DMS 273 treated with DMSO at 0.1 percent for 48 hours (cell line): ENCODE results near the gene LRRC7.
"Not testable (repeated sequence)": the region's sequence is repeated elsewhere in the genome, so short reads cannot be mapped to it uniquely, and the experiment has no call there.

ENCODE experiments used
- DNase-seq: peaks from one replicate; lab custom pipeline; 2025; lab: John Stamatoyannopoulos, UW

LRRC7 gene

GRCh38 chr1:69878338-69878737 lies 310.6 kb downstream of the LRRC7 start:
- no peak for DNase-seq

GRCh38 chr1:69888016-69888415 lies 320.3 kb downstream of the LRRC7 start:
- not testable (repeated sequence) for DNase-seq

GRCh38 chr1:69888657-69889056 lies 320.9 kb downstream of the LRRC7 start:
- DNase-seq: no peak

- no peak for DNase-seq
Observed at GRCh38 chr1:69898403-69898947, 330.8 kb downstream of the LRRC7 start.

- DNase-seq: no peak
Observed at GRCh38 chr1:69911301-69911801, 343.6 kb downstream of the LRRC7 start.

GRCh38 chr1:69913977-69914376 lies 346.3 kb downstream of the LRRC7 start:
- DNase-seq: no peak

- DNase-seq: no peak
Observed at GRCh38 chr1:69914976-69915765, 347.4 kb downstream of the LRRC7 start.

GRCh38 chr1:69919129-69919921 lies 351.6 kb downstream of the LRRC7 start:
- no peak for DNase-seq

- no peak for DNase-seq
Observed at GRCh38 chr1:69919922-69920273, 352.2 kb downstream of the LRRC7 start.

GRCh38 chr1:69920426-69920825 lies 352.7 kb downstream of the LRRC7 start:
- no peak for DNase-seq

- DNase-seq: no peak
Observed at GRCh38 chr1:69921486-69921885, 353.8 kb downstream of the LRRC7 start.

GRCh38 chr1:69928234-69928633 lies 360.5 kb downstream of the LRRC7 start:
- DNase-seq: not testable (repeated sequence)

- DNase-seq: no peak
Observed at GRCh38 chr1:69929308-69930057, 361.8 kb downstream of the LRRC7 start.

- no peak for DNase-seq
Observed at GRCh38 chr1:69930396-69930795, 362.7 kb downstream of the LRRC7 start.

- DNase-seq: no peak
Observed at GRCh38 chr1:69932760-69933159, 365.0 kb downstream of the LRRC7 start.

GRCh38 chr1:69940231-69940630 lies 372.5 kb downstream of the LRRC7 start:
- DNase-seq: no peak

GRCh38 chr1:69940816-69941215 lies 373.1 kb downstream of the LRRC7 start:
- DNase-seq: no peak

- DNase-seq: no peak
Observed at GRCh38 chr1:69943030-69943429, 375.3 kb downstream of the LRRC7 start.

GRCh38 chr1:69946935-69947334 lies 379.2 kb downstream of the LRRC7 start:
- DNase-seq: no peak

- DNase-seq: no peak
Observed at GRCh38 chr1:69947837-69948236, 380.1 kb downstream of the LRRC7 start.

- DNase-seq: no peak
Observed at GRCh38 chr1:69952676-69953075, 385.0 kb downstream of the LRRC7 start.

- not testable (repeated sequence) for DNase-seq
Observed at GRCh38 chr1:69962452-69962851, 394.7 kb downstream of the LRRC7 start.
